NAMALWA (cell line): ENCODE measurements around the gene IFT57.

Source experiments
- DNase-seq: peaks from one replicate; pipeline ENCODE4 v3.0.0-alpha.2; 2015; ENCODE audit warnings: low spot score

IFT57 gene

DNA sequence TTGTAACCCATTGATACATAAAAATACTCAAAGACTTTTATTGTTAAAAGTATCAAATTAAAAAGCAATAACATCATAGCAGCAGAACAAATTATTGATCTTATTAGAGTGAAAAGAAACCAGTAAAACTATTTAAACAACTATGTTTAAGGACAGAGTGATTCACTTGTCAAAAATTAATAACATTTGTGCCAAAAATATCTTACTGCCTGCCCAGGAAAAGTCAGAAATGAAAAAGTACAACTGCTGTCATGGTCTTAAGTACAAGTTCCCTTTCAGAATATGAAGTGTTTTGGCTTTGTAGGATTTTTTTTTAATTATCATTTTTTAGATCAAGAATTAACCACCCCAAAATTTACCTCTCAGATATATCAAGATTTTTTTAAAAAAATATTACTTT, 3.4 kb downstream of the IFT57 start:
- DNase-seq = no peak

- no peak for DNase-seq
These were observed 6.4 kb downstream of the IFT57 start for GRCh38 chr3:108215871-108216270.

- no peak for DNase-seq
These were observed 12.6 kb downstream of the IFT57 start for GRCh38 chr3:108209579-108209978.

GRCh38 chr3:108208831-108209230, 13.4 kb downstream of the IFT57 start:
- DNase-seq = no peak

- DNase-seq = no peak
These were observed 19.4 kb downstream of the IFT57 start for GRCh38 chr3:108202834-108203233.

- no peak for DNase-seq
These were observed 20.1 kb downstream of the IFT57 start for GRCh38 chr3:108202080-108202479.

- DNase-seq = no peak
These were observed 21.0 kb downstream of the IFT57 start for GRCh38 chr3:108201258-108201657.

DNA sequence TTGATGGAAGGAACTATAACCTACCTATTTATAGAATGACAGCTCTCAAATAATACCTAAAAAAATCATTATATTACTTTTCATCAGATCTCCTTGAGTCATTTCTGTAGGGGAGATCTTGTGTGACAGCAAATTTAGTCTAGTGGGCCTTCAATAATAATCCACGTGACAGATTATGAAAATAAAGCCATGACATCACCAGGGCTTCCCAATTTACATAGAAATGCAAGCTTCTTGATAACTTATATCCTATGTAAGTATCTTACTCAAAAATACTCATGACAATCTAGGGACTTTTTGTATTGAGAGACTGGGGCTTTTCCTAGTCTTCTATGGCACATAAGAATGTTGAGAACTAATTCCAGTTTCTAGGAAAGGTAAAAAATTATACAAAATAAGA, 21.6 kb downstream of the IFT57 start:
- no peak for DNase-seq

DNA sequence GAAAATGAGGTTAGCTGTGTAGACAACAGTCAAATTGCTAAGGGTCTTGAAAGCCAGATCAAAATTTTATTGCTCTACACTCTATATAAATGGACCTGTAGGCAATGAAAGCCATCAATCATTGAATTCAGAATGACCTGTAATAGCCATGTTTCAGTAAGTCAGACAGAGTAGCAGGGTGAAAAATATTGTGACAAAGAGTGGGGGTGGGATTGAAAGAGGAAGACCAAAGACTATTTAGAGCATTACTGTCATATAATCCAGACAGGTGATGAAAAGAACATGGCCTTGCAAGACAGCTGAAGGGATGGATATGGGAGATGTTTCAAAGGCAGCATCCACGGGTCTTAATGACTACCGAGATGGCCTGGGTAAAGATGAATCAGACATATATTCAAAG, 22.2 kb downstream of the IFT57 start:
- DNase-seq = no peak

DNA sequence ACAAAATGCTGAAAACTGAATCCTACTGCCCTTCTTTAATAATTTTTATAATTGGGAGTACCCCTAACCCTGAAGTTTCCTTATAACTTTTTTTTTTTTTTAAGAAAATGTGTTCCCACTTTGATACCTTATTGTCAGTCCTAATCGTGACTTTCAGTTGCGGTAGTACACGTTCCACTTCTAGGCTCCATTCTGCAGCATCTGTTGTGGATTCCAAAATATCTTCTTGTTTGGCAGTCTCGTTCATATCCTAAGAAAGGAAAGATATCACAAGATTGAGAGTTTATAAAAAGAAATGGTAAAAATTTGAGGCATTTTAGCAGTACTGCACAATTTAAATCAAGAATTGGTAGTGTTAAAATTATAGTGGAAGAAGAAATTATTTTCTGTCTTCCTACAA, 30.8 kb downstream of the IFT57 start:
- no peak for DNase-seq

GRCh38 chr3:108190346-108190745, 31.9 kb downstream of the IFT57 start:
- DNase-seq = no peak

GRCh38 chr3:108189440-108189839, 32.8 kb downstream of the IFT57 start:
- no peak for DNase-seq

GRCh38 chr3:108185536-108185935, 36.7 kb downstream of the IFT57 start:
- DNase-seq = no peak

GRCh38 chr3:108184824-108185223, 37.4 kb downstream of the IFT57 start:
- DNase-seq = no peak

GRCh38 chr3:108183971-108184370, 38.3 kb downstream of the IFT57 start:
- DNase-seq = no peak

DNA sequence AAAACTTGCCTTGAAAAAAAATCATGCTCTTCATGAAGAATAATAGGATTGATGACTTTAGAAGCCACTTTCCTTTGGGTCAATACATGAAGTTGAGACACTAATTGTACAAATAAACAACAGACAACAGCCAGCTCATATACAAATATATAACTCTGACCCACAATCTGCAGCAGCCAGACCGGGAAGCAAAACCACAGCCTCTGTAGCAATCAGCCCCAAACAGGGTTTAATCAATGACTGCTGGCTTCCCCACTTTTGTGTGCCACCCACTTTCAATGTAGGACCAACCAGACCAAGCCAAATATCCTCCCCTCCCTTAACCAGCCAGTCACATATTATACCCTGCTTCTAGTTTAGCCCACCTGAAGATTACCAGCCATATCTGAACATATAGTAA, 39.0 kb downstream of the IFT57 start:
- no peak for DNase-seq

DNA sequence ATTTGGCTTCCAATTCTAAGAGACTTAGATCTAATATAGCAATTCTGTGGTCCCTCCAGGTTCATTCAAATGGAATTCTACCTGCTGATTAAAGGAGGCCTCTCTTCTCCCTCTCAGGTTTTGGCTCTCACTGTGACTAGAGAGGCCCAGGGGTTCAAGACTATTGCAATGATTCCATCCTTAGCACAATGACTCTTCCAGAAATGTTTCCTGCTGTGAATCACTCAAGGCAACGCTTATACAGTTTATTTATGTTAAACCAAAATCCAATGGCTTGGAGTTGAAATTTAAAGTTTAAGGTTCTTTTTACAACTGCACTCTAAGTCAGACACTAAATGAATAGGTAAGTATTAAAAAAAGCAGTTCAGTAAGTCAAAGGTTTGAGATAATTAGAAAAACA, 39.9 kb downstream of the IFT57 start:
- DNase-seq = no peak

GRCh38 chr3:108181172-108181571, 41.1 kb downstream of the IFT57 start:
- DNase-seq = no peak

DNA sequence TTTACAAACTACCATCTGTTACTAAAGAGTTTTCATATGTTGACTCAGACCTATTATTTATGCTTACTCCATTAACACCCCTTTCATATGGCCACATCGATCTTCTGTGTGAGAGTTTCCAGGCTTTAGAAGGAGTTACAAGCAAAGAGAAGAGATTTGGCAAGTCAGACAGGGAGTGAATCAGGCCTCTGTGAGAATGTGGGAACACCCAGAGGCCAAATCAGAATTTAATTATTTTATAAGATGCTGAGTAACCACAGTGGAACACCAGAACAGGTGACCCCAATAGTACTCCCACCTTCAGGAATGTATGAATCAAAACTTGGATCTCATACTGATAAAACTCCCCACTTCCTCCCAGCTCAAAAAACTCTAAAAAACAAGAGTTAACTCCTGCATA, 42.0 kb downstream of the IFT57 start:
- no peak for DNase-seq

DNA sequence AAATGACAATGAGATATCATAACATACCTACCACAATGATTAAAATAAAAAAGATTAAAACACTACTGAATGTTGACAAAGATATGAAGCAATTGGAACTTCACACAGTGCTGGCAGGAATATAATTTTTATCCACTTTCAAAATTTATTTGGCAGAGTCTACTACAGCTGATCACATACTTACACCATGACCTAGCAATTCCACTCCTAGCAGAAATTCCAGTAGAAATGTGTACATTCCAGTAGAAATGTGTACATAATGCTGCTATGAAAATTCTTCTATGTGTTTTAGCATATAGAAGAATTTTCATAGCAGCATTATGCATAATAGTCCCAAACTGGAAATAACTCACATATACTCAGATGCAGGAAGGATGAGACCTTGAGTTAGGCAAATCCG, 43.5 kb downstream of the IFT57 start:
- DNase-seq = no peak

GRCh38 chr3:108177536-108177935, 44.7 kb downstream of the IFT57 start:
- no peak for DNase-seq

GRCh38 chr3:108175352-108175751, 46.9 kb downstream of the IFT57 start:
- DNase-seq = no peak

DNA sequence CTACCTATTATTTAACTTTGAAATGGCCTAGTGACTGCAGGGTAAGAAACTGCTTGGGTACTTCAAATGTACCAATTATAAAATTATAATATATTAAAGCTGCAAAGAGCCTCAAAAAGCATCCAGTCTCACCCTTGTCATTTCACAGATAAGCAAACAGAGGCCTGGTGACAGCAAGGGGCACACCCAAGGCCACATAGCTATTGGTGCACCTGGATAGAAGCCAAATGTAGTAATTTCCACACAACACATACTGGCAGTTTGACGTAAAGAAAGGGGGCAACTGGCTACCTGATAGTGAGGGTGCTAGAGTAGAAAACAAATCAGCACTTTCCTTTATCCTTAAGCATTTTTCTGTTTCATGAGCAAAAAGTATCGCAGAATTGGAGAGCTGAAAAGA, 51.1 kb downstream of the IFT57 start:
- DNase-seq = no peak

DNA sequence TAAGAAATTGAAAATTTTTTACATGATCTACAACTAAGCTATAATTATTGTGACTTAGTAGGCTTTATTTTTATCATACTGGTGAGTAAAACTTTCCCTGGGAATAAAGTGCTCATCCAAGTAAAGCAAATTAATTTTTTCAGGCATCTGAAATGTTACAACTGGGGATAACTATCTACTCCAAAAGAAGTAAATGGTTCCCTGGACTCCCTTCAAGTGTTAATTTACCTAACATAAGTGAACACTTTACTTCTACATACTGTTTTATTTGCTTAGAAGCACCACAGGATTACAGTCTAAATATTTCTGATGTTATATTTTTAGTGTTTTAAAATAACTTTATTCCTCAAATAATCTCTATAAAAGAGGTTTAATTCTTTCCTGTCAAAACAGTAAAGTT, 57.8 kb downstream of the IFT57 start:
- DNase-seq = no peak

- DNase-seq = no peak
These were observed 62.4 kb downstream of the IFT57 start for GRCh38 chr3:108159865-108160264.
